Measurements from ENCODE around the gene SLC9A8.

The SLC9A8 gene

DNA sequence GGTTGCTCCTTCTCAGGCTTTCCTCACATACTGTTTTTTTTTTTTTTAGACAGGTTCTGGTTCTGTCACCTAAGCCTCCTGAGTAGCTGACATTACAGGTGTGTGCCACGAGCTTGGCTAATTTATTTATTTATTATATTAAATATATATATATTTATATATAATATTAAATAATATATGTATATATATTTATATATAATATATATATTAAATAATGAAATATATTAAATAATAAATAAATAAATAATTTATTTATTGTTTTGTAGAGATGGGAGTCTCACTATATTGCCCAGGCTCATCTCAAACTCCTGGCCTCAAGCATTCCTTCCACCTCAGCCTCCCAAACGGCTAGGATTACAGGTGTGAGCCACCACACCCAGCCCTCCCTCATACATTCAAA is 28.3 kb upstream of the SLC9A8 start:
- DNase-seq = no peak
- TF ChIP-seq POLR2A (IDR thresholded peaks at IDR 0.05; ENCODE audit: low read length) (no peak), GATA1 (IDR thresholded peaks at IDR 0.05; ENCODE audit: low read depth, low read length) (no peak)

DNA sequence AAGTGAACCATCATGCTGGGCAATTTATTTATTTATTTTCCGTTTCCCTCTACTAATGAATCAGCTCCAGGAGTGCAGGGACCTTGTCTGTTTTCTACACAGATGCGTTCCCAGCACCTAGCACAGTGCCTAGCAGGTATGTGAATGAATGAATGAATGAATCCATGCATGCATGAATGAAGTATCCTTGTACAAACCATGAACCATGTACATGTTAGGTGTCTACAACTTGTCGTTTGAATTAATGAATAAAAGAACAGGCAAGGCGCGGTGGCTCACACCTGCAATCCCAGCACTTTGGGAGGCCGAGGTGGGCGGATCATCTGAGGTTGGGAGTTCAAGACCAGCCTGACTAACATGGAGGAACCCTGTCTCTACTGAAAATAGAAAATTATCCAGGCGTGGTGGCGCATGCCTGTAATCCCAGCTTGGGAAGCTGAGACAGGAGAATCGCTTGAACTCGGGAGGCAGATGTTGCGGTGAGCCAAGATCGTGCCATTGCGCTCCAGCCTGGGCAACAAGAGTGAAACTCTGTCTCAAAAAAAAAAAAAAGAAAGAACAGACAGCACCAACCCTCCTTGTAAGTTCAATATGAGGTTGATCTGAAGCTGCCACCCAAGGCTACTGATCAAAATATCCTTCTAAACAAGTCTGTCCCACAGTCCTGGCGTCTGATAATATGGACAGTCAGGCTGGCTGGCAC is 27.3 kb upstream of the SLC9A8 start:
- TF ChIP-seq GATA1 (IDR thresholded peaks at IDR 0.05; ENCODE audit: low read depth, low read length) (no peak), POLR2A (IDR thresholded peaks at IDR 0.05; ENCODE audit: low read length) (no peak)
- no peak for DNase-seq

DNA sequence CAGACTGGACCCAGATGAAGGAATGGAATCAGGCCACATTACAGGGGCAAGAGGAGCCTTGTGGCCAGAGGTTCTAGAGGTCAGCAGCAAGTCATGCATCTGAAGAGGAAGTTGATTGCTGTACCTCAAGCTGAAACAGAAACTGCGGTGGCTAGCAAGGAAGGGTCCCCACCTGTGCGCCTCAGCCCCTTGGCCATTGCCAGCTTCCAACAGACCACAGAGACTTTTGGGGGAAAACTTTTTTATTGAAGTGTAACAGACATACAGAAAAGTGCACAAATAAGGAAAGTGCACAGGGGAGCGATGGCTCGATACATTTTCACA is 26.8 kb upstream of the SLC9A8 start:
- DNase-seq = no peak
- TF ChIP-seq GATA1 (IDR thresholded peaks at IDR 0.05; ENCODE audit: low read depth, low read length) = no peak
- TF ChIP-seq POLR2A (IDR thresholded peaks at IDR 0.05; ENCODE audit: low read length) = no peak

DNA sequence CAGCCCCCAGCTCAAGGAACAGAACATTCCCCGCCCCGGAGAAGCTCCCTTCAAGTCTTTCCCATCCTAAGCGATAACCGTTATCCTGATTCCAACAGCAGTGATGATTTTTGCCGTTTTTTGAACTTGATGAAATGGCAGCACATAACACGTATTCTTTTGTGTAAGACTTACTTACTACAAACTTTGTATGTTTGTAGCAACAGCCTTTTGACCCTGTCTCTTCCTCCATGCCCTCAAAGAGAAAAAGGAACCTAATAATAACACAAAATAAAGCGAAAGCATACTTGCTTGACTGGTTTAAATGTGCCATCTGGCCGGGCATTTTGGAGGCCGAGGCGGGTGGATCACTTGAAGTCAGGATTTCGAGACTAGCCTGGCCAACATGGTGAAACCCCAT is 26.4 kb upstream of the SLC9A8 start:
- DNase-seq = no peak

DNA sequence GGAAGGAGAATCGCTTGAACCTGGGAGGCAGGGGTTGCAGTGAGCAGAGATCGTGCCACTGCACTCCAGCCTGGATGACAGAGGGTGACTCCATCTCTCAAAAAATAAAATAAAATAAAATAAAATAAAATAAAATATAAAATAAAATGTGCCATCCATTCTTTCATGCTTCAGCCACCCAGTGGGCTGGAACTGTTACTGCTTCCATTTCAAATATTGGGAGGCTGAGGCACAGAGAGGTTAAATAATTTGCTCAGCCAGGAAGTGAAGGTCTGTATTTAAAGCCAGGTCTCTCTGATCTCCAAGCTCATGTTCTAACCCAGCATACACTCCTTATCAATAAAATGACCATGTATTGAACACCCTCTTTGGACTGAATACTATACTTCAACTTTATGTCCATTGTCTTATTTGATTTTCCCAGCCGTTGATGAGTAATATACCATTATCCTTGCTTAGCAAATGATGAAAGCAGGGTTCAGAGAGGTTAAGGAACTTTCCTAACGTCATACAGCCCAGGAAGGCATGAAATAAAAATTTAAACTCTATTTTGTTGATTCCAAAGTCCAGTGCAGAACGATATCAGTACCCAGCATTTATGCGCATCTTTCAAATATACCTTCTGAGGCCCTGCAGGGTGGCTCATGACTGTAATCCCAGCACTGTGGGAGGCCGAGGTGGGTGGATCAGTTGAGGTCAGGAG is 25.8 kb upstream of the SLC9A8 start:
- peak in 1 of 2 experiments; percentile 9 for DNase-seq

More for the DNA sequence above, 26.4 kb upstream of the SLC9A8 start:
- TF ChIP-seq GATA1 (IDR thresholded peaks at IDR 0.05; ENCODE audit: low read depth, low read length) (no peak), POLR2A (IDR thresholded peaks at IDR 0.05; ENCODE audit: low read length) (no peak)

DNA sequence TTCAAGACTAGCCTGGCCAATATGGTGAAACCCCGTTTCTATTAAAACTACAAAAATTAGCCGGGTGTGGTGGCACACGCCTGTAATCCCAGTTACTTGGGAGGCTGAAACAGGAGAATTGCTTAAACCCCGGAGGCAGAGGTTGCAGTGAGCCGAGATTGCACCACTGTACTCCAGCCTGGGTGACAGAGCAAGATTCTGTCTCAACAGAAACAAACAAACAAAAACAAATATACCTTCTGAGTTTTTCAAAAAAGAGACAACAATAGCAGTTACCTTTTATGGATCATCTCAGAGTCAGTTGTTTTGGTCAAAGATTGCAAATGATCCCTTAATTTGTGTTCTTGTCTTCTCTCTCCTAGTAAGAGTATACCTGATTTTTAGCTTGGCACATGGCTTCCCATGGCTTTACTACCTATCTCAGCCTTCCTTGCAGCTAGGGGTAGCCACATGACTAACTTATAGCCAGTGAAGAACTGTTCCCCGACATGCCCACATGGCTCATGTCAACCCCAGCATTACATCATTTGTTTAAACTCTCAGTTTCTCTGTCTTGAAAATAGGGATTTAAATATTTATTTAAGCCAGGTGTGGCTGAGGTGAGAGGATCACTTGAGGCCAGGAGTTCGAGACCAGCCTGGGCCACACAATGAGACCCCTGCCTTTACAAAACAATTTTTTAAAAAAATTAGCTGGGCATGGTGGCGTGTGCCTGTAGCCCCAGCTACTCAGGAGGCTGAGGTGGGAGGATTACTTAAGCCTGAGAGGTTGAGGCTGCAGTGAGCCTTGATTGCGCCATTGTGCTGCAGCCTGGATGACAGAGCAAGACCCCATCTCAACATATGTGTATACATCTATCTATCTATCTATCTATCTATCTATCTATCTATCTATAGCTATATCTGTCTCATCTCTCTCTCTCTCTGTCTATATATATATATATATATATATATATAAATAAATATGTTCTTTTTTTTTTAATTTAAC is 25.0 kb upstream of the SLC9A8 start:
- DNase-seq = no peak
- TF ChIP-seq GATA1 (IDR thresholded peaks at IDR 0.05; ENCODE audit: low read depth, low read length) = no peak
- TF ChIP-seq POLR2A (IDR thresholded peaks at IDR 0.05; ENCODE audit: low read length) = no peak

More for the DNA sequence above, 25.8 kb upstream of the SLC9A8 start:
- TF ChIP-seq GATA1 (IDR thresholded peaks at IDR 0.05; ENCODE audit: low read depth, low read length) (no peak), POLR2A (IDR thresholded peaks at IDR 0.05; ENCODE audit: low read length) (no peak)

DNA sequence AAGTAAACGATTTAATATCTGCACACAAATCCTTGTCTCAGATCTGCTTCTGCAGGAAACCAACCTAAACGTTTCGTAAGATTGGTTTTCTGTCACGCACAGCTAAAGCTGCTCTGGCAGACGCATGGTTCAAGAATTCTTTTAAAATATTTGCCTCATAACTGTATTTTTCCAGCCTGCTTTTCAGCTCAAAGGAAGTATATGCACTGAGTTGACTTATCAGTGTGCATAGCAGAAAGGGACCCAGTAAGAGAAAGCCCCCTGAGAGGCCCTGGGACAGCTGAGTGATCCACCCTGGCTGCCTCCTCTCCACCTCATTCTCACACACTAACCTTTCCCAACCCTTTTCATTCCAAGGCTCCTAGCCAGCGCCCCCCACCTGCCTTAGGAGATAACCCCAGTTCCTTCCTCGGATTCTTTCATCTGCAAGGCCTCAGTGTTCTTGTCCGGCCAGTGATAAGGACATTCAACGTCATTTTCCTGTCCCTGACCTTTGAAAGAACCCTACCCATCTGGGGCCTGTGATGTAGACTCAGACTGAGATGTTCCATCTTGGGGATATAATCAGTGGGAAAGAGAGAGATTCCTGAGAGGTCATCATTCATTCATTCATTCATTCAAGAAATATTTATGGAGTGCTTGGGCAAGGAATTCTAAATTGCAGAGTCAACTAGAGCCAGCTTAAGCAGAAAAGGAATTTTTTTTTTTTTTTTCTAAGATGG is 22.4 kb upstream of the SLC9A8 start:
- DNase-seq = peak; percentile 66 to 85
- TF ChIP-seq GATA1 (IDR thresholded peaks at IDR 0.05; ENCODE audit: low read depth, low read length) = no peak
- no peak for TF ChIP-seq POLR2A (IDR thresholded peaks at IDR 0.05; ENCODE audit: low read length)

DNA sequence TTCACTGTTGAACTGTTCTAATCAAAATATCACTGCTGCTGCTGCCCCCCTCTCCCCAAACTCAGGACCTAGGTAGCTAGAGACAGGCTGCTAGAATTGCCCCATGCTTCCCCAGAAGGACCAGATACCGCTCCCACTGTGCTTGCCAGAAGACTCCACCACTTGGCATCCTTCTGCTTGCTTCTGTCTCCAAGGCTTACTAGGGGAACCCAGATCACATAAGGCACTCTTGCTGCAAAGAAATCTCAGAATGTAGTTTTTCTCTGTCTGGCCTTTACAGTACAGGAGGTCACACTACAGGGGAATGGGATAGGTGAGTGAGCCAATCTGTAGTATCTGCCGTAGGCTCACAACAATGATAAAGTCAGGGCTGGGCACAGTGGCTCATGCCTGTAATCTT is 21.5 kb upstream of the SLC9A8 start:
- TF ChIP-seq GATA1 (IDR thresholded peaks at IDR 0.05; ENCODE audit: low read depth, low read length) (no peak), POLR2A (IDR thresholded peaks at IDR 0.05; ENCODE audit: low read length) (no peak)
- DNase-seq = peak in 1 of 2 experiments; percentile 10

DNA sequence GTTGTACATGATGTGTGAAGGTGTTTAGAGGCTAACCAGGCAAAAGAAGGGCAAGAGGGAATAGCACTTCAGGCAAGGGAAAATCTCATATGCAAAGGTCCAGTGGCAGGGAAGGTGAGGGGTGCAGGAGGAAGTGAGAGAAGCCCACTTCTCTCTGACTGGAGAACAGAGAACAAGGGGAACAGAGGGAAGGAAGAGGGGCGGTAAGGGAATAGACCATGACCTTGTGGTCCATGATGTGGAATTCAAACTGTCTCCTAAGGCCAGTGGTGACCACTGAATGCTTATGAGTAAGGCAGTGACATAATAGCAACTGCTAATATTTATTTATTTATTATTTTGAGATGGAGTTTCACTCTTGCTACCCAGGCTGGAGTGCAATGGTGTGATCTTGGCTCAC is 20.6 kb upstream of the SLC9A8 start:
- TF ChIP-seq POLR2A (IDR thresholded peaks at IDR 0.05; ENCODE audit: low read length) (no peak), GATA1 (IDR thresholded peaks at IDR 0.05; ENCODE audit: low read depth, low read length) (no peak)
- no peak for DNase-seq

DNA sequence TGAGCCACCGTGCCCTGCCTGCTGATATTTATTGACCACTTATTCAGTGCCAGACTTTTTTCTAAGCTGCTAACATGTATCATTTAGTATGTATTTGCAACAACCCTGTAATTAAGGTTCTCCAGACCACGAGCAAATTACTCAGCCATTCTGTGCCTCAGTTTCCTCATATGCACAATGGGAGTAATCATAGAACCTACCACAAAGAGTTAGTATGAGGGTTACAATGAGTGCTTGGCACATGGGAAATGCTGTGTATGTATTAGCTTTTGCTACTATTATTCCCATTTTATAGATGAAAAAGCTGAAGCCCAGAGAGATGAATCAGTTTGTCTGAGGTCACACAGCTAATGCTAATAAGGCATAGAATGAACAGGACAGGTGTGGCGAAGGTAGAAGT is 20.0 kb upstream of the SLC9A8 start:
- no peak for TF ChIP-seq POLR2A (IDR thresholded peaks at IDR 0.05; ENCODE audit: low read length)
- no peak for TF ChIP-seq GATA1 (IDR thresholded peaks at IDR 0.05; ENCODE audit: low read depth, low read length)
- no peak for DNase-seq

DNA sequence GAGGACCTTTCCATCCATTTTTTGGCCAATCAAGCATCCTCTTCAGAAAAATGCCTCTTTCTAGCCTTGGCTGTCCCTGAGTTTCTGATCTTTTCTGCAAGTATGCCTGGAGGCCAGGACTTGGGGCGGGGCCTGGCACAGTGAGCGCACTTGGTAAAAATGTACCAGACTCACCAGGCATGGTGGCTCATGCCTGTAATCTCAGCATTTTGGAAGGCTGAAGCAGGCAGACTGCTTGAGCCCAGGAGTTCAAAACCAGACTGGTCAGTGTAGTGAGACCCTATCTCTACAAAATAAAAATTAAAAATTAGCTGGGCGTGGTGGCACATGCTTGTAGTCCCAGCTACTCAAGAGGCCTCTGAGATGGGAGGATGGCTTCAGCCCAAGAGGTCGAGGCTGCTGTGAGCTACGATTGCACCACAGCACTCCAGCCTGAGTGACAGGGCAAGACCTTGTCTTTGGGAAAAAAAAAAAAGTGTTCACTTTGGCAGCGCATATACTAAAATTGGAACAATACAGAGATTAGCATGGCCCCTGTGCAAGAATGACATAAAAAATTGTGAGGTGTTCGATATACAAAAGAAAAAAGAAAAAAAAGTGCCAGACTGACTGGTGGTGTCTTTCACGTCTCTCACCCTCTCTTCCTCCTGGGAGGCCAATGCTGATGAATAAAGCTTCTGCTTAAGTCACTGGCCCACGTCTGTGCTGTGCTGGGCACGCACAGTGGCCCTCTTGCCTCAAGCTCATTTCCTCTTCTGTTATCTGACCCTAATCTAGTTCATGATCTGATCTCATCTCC is 18.1 kb upstream of the SLC9A8 start:
- no peak for DNase-seq

DNA sequence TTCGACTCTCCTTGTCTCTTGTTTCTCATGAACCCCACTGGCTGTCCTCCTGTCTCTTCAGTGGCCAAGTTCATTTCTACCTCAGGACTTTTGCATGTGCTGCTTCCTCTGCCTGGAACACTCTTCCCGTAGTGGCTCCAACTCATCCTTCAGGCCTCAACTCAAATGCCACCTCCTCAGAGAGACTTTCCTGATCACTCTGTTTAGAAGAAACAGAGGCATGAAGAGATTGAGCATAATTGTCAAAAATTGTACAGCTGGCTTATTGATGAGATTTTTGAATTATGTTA is 17.5 kb upstream of the SLC9A8 start:
- no peak for DNase-seq
- TF ChIP-seq POLR2A (IDR thresholded peaks at IDR 0.05; ENCODE audit: low read length) (no peak), GATA1 (IDR thresholded peaks at IDR 0.05; ENCODE audit: low read depth, low read length) (no peak)

More for the DNA sequence above, 18.1 kb upstream of the SLC9A8 start:
- TF ChIP-seq GATA1 (IDR thresholded peaks at IDR 0.05; ENCODE audit: low read depth, low read length) (no peak), POLR2A (IDR thresholded peaks at IDR 0.05; ENCODE audit: low read length) (no peak)

Measured in erythroblast (primary cell).